ENCODE results near the gene MAN2A1.
A peak's percentile ranks its signal among the peaks of the same experiment; 100 is the strongest.

The MAN2A1 gene

GRCh38 chr5:109756543-109757185 is 66.9 kb downstream of the MAN2A1 start (continued):
- TF ChIP-seq ZNF155 (tag by site-specific recombination; IDR thresholded peaks at IDR 0.05) (no peak), ZNF518A (tag by site-specific recombination; conservative IDR thresholded peaks at IDR 0.05; ENCODE audit: low read depth) (no peak), ZNF513 (tag by site-specific recombination; IDR thresholded peaks at IDR 0.05) (no peak), CTCF (tag by site-specific recombination; IDR thresholded peaks at IDR 0.05) (no peak), ZNF121 (tag by site-specific recombination; IDR thresholded peaks at IDR 0.05) (no peak), PRDM1 (tag by site-specific recombination; IDR thresholded peaks at IDR 0.05) (no peak), KLF16 (tag by site-specific recombination; IDR thresholded peaks at IDR 0.05) (no peak)

GRCh38 chr5:109757490-109757889 is 67.8 kb downstream of the MAN2A1 start:
- CTCF ChIA-PET: no interaction called here
- no peaks in the 10 kb centered on the region for H3K9me3 ChIP-seq (ENCODE audit: control insufficient read depth, insufficient read depth, low read depth, low read length)
- H3K27ac ChIP-seq (ENCODE audit: extremely low read depth, low read depth, low read length): no peak overlapping the region
- TF ChIP-seq ZNF664 (tag by site-specific recombination; IDR thresholded peaks at IDR 0.05) (peak; percentile 33; the same call in 1 of the 2 replicates), INSM2 (tag by site-specific recombination; IDR thresholded peaks at IDR 0.05) (no peak)
- peaks cover 4% of the 10 kb centered on the region; the same call in 1 of the 2 replicates for H3K4me1 ChIP-seq (ENCODE audit: control insufficient read depth, insufficient read depth, low read length)
- POLR2A ChIA-PET: no interaction called here
- peaks cover 3 to 10% of the 10 kb centered on the region in 2 experiments; a peak in 2 of 3 replicates for H3K36me3 ChIP-seq (ENCODE audit: control insufficient read depth in 2 of 2, insufficient read depth in 1 of 2, low read length in 2 of 2)
- no peak overlapping the region for H3K4me3 ChIP-seq (ENCODE audit: low read depth, low read length)

GRCh38 chr5:109759306-109759705 is 69.6 kb downstream of the MAN2A1 start:
- CTCF ChIA-PET: no interaction called here
- POLR2A ChIA-PET: no interaction called here
- H3K4me3 ChIP-seq (ENCODE audit: low read depth, low read length): no peak overlapping the region
- no peak overlapping the region for H3K27ac ChIP-seq (ENCODE audit: extremely low read depth, low read depth, low read length)
- peaks cover 6 to 16% of the 10 kb centered on the region in 2 experiments for H3K36me3 ChIP-seq (ENCODE audit: control insufficient read depth in 2 of 2, insufficient read depth in 1 of 2, low read length in 2 of 2)
- H3K9me3 ChIP-seq (ENCODE audit: control insufficient read depth, insufficient read depth, low read depth, low read length): no peaks in the 10 kb centered on the region
- H3K4me1 ChIP-seq (ENCODE audit: control insufficient read depth, insufficient read depth, low read length): no peaks in the 10 kb centered on the region
- TF ChIP-seq ZXDB (tag by site-specific recombination; IDR thresholded peaks at IDR 0.05): no peak
- TF ChIP-seq PRDM10 (tag by site-specific recombination; IDR thresholded peaks at IDR 0.05): no peak
- TF ChIP-seq ZNF530 (tag by site-specific recombination; IDR thresholded peaks at IDR 0.05; ENCODE audit: low read depth): no peak
- no peak for TF ChIP-seq ZNF202 (tag by site-specific recombination; IDR thresholded peaks at IDR 0.05; ENCODE audit: borderline replicate concordance)
- TF ChIP-seq ZFHX2 (tag by site-specific recombination; conservative IDR thresholded peaks at IDR 0.05): no peak
- TF ChIP-seq ZNF785 (tag by site-specific recombination; IDR thresholded peaks at IDR 0.05): no peak
- TF ChIP-seq ZSCAN23 (tag by site-specific recombination; IDR thresholded peaks at IDR 0.05): no peak
- no peak for TF ChIP-seq ZBTB7A (tag by site-specific recombination; IDR thresholded peaks at IDR 0.05; ENCODE audit: low read depth)
- TF ChIP-seq ZNF157 (tag by site-specific recombination; IDR thresholded peaks at IDR 0.05): no peak
